GM12878 (cell line): ENCODE data around the gene C8G. TPM values are rescaled to one million over a fixed set of nuclear protein-coding genes. Genes with fewer than 3 reads are reported as not detected.

ENCODE experiments used
- ATAC-seq: fragments of 200-7000 bp; cut with Tn5 transposase; 3 replicates; pipeline ENCODE4 v1.9.1; 2020; ENCODE audit warnings: mild to moderate bottlenecking, moderate library complexity
- BruUV-seq: library from RNA; stranded (reverse); fragments of 400-500 nt; replicated peaks from 2 replicates; lab custom pipeline; 2021; lab: Mats Ljungman, UMichigan
- CTCF ChIA-PET: fragments of 300-600 bp; sonication (Branson Sonifier 250); formaldehyde crosslinking; extraction: SDS; loops from one replicate; lab custom pipeline; 2021; ENCODE audit warnings: inconsistent platforms; lab: Yijun Ruan, JAX
- POLR2A ChIA-PET: fragments of 350-600 bp; formaldehyde crosslinking; extraction: SDS; loops from one replicate; lab custom pipeline; 2021; ENCODE audit warnings: inconsistent platforms; lab: Charles Lee
- RAD21 ChIA-PET: fragments of 300-600 bp; sonication (Branson Sonifier 250); formaldehyde crosslinking; loops from one replicate; lab custom pipeline; 2023; ENCODE audit warnings: antibody characterized with exemption; ENCODE audit not compliant: unreplicated experiment; lab: Charles Lee
- SMC1A ChIA-PET: fragments of 300-600 bp; sonication (Branson Sonifier 250); formaldehyde crosslinking; loops from one replicate; lab custom pipeline; 2023; ENCODE audit not compliant: unreplicated experiment, uncharacterized antibody; lab: Charles Lee
- DNase-seq: peaks from one replicate; pipeline ENCODE4 v3.0.0-alpha.2; 2011; ENCODE audit warnings: low read depth, low spot score
- FAIRE-seq: peaks from 3 replicates; lab custom pipeline; 2011; peaks lifted over from hg19 to GRCh38; lab: Jason Lieb, UNC
- H2AFZ ChIP-seq: 2 replicates; pipeline ENCODE4 v1.6.0; 2011; ENCODE audit warnings: low read depth, low read length, control low read depth; ENCODE audit not compliant: control insufficient read depth
- H3K27ac ChIP-seq: 2 replicates; pipeline ENCODE4 v1.5.1; 2011; ENCODE audit warnings: control low read depth; ENCODE audit not compliant: control insufficient read depth, insufficient read depth
- H3K27me3 ChIP-seq, 2 experiments: replicated peaks in 1 of 2; 2 replicates each; pipeline versions ENCODE4 v1.6.0 to v1.6.1; 2011; ENCODE audit warnings: low read length in 1 of 2; ENCODE audit not compliant: control insufficient read depth in 2 of 2, insufficient read depth in 2 of 2
- H3K36me3 ChIP-seq, 2 experiments: 2 replicates each; pipeline ENCODE4 v1.5.1; 2011; ENCODE audit warnings: low read length in 1 of 2; ENCODE audit not compliant: control insufficient read depth in 2 of 2, insufficient read depth in 2 of 2
- H3K4me1 ChIP-seq: 2 replicates; pipeline ENCODE4 v1.6.1; 2011; ENCODE audit warnings: mild to moderate bottlenecking, low read length, moderate library complexity, mixed read lengths; ENCODE audit not compliant: control insufficient read depth, insufficient read depth
- H3K4me2 ChIP-seq: 2 replicates; pipeline ENCODE4 v1.6.0; 2011; ENCODE audit warnings: control low read depth; ENCODE audit not compliant: control insufficient read depth, insufficient read depth
- H3K4me3 ChIP-seq: fragments of 200-600 bp; sonication (generic); 2 replicates; pipeline ENCODE4 v1.5.1; 2016
- H3K79me2 ChIP-seq: 2 replicates; pipeline ENCODE4 v1.6.0; 2011; ENCODE audit warnings: low read length; ENCODE audit not compliant: control insufficient read depth, insufficient read depth
- H3K9ac ChIP-seq: 2 replicates; pipeline ENCODE4 v1.8.0; 2011; ENCODE audit warnings: low read length, control low read depth, mixed read lengths; ENCODE audit not compliant: control insufficient read depth, insufficient read depth
- H3K9me3 ChIP-seq: replicated peaks from 3 replicates; pipeline ENCODE4 v1.5.1; 2011; ENCODE audit warnings: mild to moderate bottlenecking, low read length; ENCODE audit not compliant: control insufficient read depth, insufficient read depth
- H4K20me1 ChIP-seq: 2 replicates; pipeline ENCODE4 v1.6.0; 2011; ENCODE audit not compliant: control insufficient read depth, insufficient read depth
- ATF3 ChIP-seq: IDR thresholded peaks from 2 replicates; pipeline ENCODE4 v1.6.1; 2011; ENCODE audit warnings: low read depth, mild to moderate bottlenecking, low read length, moderate library complexity, borderline replicate concordance; ENCODE audit errors: extremely low read depth
- BCL11A ChIP-seq: IDR thresholded peaks from 2 replicates; pipeline ENCODE4 v1.6.1; 2011; ENCODE audit warnings: low read depth, low read length
- CHD1 ChIP-seq: IDR thresholded peaks from 2 replicates; pipeline ENCODE4 v1.6.1; 2012; ENCODE audit warnings: low read depth, low read length, improper control_type of control experiment
- E2F4 ChIP-seq: IDR thresholded peaks from 2 replicates; pipeline ENCODE4 v1.6.1; 2012; ENCODE audit warnings: low read depth, low read length, improper control_type of control experiment
- MAX ChIP-seq: IDR thresholded peaks from 2 replicates; pipeline ENCODE4 v1.6.1; 2012; ENCODE audit warnings: low read depth, low read length, improper control_type of control experiment
- RBBP5 ChIP-seq: fragments of 200-600 bp; sonication (generic); conservative IDR thresholded peaks from 2 replicates; pipeline ENCODE4 v1.6.1; 2016
- STAT1 ChIP-seq: fragments of 450-650 bp; conservative IDR thresholded peaks from 2 replicates; pipeline ENCODE4 v1.6.1; 2014; ENCODE audit warnings: antibody characterized with exemption, mild to moderate bottlenecking
- SUPT20H ChIP-seq: IDR thresholded peaks from 2 replicates; pipeline ENCODE4 v1.6.1; 2011; ENCODE audit warnings: low read depth, mild to moderate bottlenecking, low read length, moderate library complexity, borderline replicate concordance; ENCODE audit not compliant: control insufficient read depth
- TCF7 ChIP-seq: IDR thresholded peaks from 2 replicates; pipeline ENCODE4 v1.6.1; 2014; ENCODE audit warnings: antibody characterized with exemption, borderline replicate concordance
- WGBS: methylation state at CpG from one replicate; pipeline ENCODE4 v1.1.6; 2016; ENCODE audit warnings: low lambda C conversion rate; ENCODE audit not compliant: insufficient replicate concordance, insufficient coverage; ENCODE audit errors: missing lambda C conversion rate; 5-methylcytosine and 5-hydroxymethylcytosine counted together
- in situ Hi-C: fragments of 300-500 bp; cut with MboI; formaldehyde crosslinking; loops from 9 replicates; pipeline ENCODE4 v1.14.3; 2018; ENCODE audit warnings: mixed read lengths
- intact Hi-C: fragments of 100-400 bp; cut with micrococcal nuclease; formaldehyde crosslinking; loops from one replicate; pipeline ENCODE4 v1.14.2; 2022; ENCODE audit not compliant: unreplicated experiment
- polyA plus RNA-seq, 11 experiments: library from polyadenylated mRNA; depleted of rRNA in 4 of 11; unstranded in 6 of 11; stranded (reverse) in 5 of 11; fragments of >200 nt; fragmentation: Nextera tagmentation in 4 of 11; fragmentation: Illumina TruSeq in 1 of 11; extraction: Ambion mirVana in 4 of 11; extraction: Trizol in 1 of 11; gene quantifications; 1 replicate in 1 of 11; 2 replicates in 10 of 11; pipeline versions ENCODE4 v1.2.1 to v1.2.3, GENCODE V29; 2011 to 2016; ENCODE audit warnings: inconsistent platforms in 2 of 11, missing spikeins in 2 of 11, low read depth in 1 of 11
- total RNA-seq, 4 experiments: library from RNA; depleted of rRNA in 3 of 4; stranded (reverse); fragments of >200 nt in 3 of 4; fragmentation: Illumina TruSeq in 1 of 4; extraction: Trizol in 1 of 4; gene quantifications; 2 replicates each; pipeline versions ENCODE4 v1.2.1 to v1.2.3, GENCODE V29; 2013 to 2021
- TF ChIP-seq, protein P1 (sequence below): fragments of 450-650 bp; formaldehyde crosslinking; IDR thresholded peaks from 2 replicates; pipeline ENCODE4 v1.4.0; 2022; ENCODE audit warnings: mild to moderate bottlenecking, moderate library complexity

C8G gene
- total and polyA plus RNA-seq, 10 of the 15 experiments (the other 5 are each of a cell fraction or from before 2014, with no cell fraction given), result 0.26 to 0.69 (median 0.50) TPM; not detected in 7

DNA sequence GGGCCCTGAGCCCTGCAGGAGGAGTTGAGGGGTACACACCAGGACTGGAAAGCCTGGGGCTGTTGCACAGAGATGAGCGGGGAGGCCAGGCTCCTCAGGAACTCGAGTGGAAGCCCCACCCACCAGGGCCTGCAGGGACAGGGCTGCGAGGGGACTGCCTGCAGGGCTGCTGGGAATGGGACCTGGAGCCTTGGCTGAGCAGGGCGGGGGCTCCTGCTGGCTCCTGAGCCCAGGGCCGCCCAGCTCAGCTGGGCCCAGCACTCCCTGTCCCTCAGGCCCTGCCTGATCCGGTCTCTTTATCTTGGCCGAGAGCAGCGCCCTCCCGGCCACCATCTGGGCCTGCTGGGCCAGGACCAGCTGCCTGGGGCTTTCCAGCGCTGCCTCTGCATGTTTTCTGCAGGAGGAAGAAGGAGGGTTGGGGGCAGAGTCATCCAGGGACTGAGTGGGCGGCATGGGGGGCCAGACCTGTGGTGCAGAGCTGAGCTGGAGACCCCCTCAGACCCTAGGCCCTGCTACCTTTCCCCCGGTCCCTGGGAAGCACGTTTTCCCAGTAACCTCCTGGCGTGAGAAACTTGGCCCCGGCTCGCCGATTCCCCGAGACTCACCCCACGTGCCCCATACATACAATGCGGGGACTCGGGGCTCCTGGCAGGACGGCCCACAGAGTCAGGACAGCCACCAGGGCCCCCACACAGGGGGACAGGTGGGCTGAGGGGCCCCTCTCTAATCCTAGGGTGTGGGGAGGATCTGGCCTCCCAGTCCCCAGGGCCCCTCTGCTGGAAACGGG is 16.4 kb downstream of the C8G start:
- in situ Hi-C loops (no loop called here), intact Hi-C loops (no loop called here)
- RAD21 ChIA-PET, result no interaction called here
- 39% methylated on average over 22 of the region's 23 CpGs for whole genome bisulfite sequencing
- Histone ChIP-seq H4K20me1 (no peaks in the 10 kb centered on the region; the same call in 1 of the 2 replicates), H3K4me1 (peaks cover 7% of the 10 kb centered on the region), H3K4me2 (no peak overlapping the region), H3K9ac (no peak overlapping the region), H3K27ac (no peak overlapping the region), H3K36me3 (no peaks in the 10 kb centered on the region), H3K27me3 (no peaks in the 10 kb centered on the region), H3K4me3 (no peak overlapping the region), H3K9me3 (no peaks in the 10 kb centered on the region), H3K79me2 (no peaks in the 10 kb centered on the region), H2AFZ (no peak overlapping the region)
- BruUV-seq, result no TSS peak
- CTCF ChIA-PET, result interaction anchor here (1.3 to 1.4 kb wide), 2 partner anchors 14 to 17 kb away, joined by 3 to 5 read pairs; partner anchors contain the start of genes C8G and FBXW5
- TF ChIP-seq SUPT20H (no peak), CHD1 (no peak), ATF3 (no peak), RBBP5 (no peak), STAT1 (no peak)
- SMC1A ChIA-PET, result no interaction called here
- no peak for FAIRE-seq
- POLR2A ChIA-PET, result no interaction called here
- no peak for DNase-seq
- no peak for ATAC-seq

- no peak for ATAC-seq
- ChIA-PET RAD21 (no interaction called here), POLR2A (no interaction called here), CTCF (interaction anchor here (1.4 kb wide), 1 partner anchor 17 kb away, joined by 3 read pairs; the partner anchor contains the start of genes C8G and FBXW5), SMC1A (no interaction called here)
- no TSS peak for BruUV-seq
- intact Hi-C loops, result no loop called here
- H4K20me1 ChIP-seq, result no peaks in the 10 kb centered on the region; the same call in 1 of the 2 replicates
- no peaks in the 10 kb centered on the region for H3K9me3 ChIP-seq
- 50% methylated on average over 9 of the region's 9 CpGs for WGBS
- in situ Hi-C loops, result no loop called here
- no peak for FAIRE-seq
- H3K4me2 ChIP-seq, result no peak overlapping the region
- no peak overlapping the region for H3K9ac ChIP-seq
- no peak overlapping the region for H2AFZ ChIP-seq
- peaks cover 7% of the 10 kb centered on the region for H3K4me1 ChIP-seq
- no peak overlapping the region for H3K4me3 ChIP-seq
- no peaks in the 10 kb centered on the region for H3K36me3 ChIP-seq
- H3K79me2 ChIP-seq, result no peaks in the 10 kb centered on the region
- no peak overlapping the region for H3K27ac ChIP-seq
- DNase-seq, result no peak
- no peaks in the 10 kb centered on the region for H3K27me3 ChIP-seq
- TF ChIP-seq E2F4 (no peak), BCL11A (no peak), TCF7 (no peak), MAX (no peak)
- TF ChIP-seq, protein P1, sequence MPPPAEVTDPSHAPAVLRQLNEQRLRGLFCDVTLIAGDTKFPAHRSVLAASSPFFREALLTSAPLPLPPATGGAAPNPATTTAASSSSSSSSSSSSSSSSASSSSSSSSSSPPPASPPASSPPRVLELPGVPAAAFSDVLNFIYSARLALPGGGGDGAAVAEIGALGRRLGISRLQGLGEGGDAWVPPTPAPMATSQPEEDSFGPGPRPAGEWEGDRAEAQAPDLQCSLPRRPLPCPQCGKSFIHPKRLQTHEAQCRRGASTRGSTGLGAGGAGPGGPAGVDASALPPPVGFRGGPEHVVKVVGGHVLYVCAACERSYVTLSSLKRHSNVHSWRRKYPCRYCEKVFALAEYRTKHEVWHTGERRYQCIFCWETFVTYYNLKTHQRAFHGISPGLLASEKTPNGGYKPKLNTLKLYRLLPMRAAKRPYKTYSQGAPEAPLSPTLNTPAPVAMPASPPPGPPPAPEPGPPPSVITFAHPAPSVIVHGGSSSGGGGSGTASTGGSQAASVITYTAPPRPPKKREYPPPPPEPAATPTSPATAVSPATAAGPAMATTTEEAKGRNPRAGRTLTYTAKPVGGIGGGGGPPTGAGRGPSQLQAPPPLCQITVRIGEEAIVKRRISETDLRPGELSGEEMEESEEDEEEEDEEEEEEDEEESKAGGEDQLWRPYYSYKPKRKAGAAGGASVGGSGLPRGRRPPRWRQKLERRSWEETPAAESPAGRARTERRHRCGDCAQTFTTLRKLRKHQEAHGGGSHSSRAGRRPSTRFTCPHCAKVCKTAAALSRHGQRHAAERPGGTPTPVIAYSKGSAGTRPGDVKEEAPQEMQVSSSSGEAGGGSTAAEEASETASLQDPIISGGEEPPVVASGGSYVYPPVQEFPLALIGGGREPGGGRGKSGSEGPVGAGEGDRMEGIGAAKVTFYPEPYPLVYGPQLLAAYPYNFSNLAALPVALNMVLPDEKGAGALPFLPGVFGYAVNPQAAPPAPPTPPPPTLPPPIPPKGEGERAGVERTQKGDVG (CRISPR knock-in tag), result no peak
Measured at GRCh38 chr9:136962163-136962562, 17.1 kb downstream of the C8G start.
